Lung (tissue), 12 donors: Measurements from ENCODE around the gene HEG1. TPM values are rescaled to one million over a fixed set of nuclear protein-coding genes. Genes with fewer than 3 reads are reported as not detected.

ENCODE experiments used
- ATAC-seq: fragments of 200-7000 bp; cut with Tn5 transposase; one replicate; pipeline ENCODE4 v1.9.1; 2020; ENCODE audit warnings: moderate number of reproducible peaks; ENCODE audit not compliant: insufficient read depth, low FRiP score
- DNase-seq, 3 donors: peaks; one replicate each; pipeline ENCODE4 v3.0.0-alpha.2; 2013 to 2017
- H3K27ac ChIP-seq, 2 donors: one replicate each; pipeline ENCODE4 v1.5.1; 2013; ENCODE audit warnings: mild to moderate bottlenecking in 2 of 2, moderate library complexity in 2 of 2, control low read depth in 1 of 2, inconsistent platforms in 1 of 2, low read depth in 1 of 2, low read length in 1 of 2
- H3K27me3 ChIP-seq, 3 donors: one replicate each; pipeline ENCODE4 v1.5.1; 2013; ENCODE audit warnings: low read length in 2 of 3; ENCODE audit not compliant: control insufficient read depth in 3 of 3, insufficient read depth in 3 of 3
- H3K36me3 ChIP-seq, 4 donors: one replicate each; pipeline ENCODE4 v1.5.1; 2013; ENCODE audit warnings: low read length in 4 of 4, mild to moderate bottlenecking in 1 of 4, moderate library complexity in 1 of 4; ENCODE audit not compliant: control insufficient read depth in 4 of 4, insufficient read depth in 4 of 4
- H3K4me1 ChIP-seq, 5 donors: one replicate each; pipeline ENCODE4 v1.5.1; 2013; ENCODE audit warnings: low read length in 5 of 5, mild to moderate bottlenecking in 2 of 5, moderate library complexity in 1 of 5; ENCODE audit not compliant: control insufficient read depth in 5 of 5, insufficient read depth in 5 of 5
- H3K4me3 ChIP-seq: one replicate; pipeline ENCODE4 v1.5.1; 2013; ENCODE audit warnings: mild to moderate bottlenecking, control low read depth, moderate library complexity
- H3K9ac ChIP-seq, 2 donors: one replicate each; pipeline ENCODE4 v1.5.1; 2013; ENCODE audit warnings: low read length in 2 of 2, control low read depth in 1 of 2; ENCODE audit not compliant: insufficient read depth in 1 of 2
- H3K9me3 ChIP-seq, 4 donors: one replicate each; pipeline ENCODE4 v1.5.1; 2013; ENCODE audit warnings: low read length in 3 of 4, mild to moderate bottlenecking in 1 of 4, moderate library complexity in 1 of 4; ENCODE audit not compliant: control insufficient read depth in 4 of 4, insufficient read depth in 3 of 4
- WGBS, 2 donors: extraction: QIAGEN DNeasy Blood & Tissue Kit; methylation state at CpG; one replicate each; pipeline ENCODE4 v1.1.7; 2013; 5-methylcytosine and 5-hydroxymethylcytosine counted together
- polyA plus RNA-seq, 2 donors: library from polyadenylated mRNA; stranded (reverse); fragments of 200-250 nt; gene quantifications; one replicate each; pipeline ENCODE4 v1.2.1, GENCODE V29; 2013
- total RNA-seq, 2 donors: library from RNA; depleted of rRNA in 1 of 2; stranded (reverse); fragments of >200 nt in 1 of 2; gene quantifications; one replicate each; pipeline ENCODE4 v1.2.1, GENCODE V29; 2014 to 2021
- TF ChIP-seq, protein P1 (sequence below): IDR thresholded peaks from 2 replicates; pipeline ENCODE4 v1.5.1; 2012; ENCODE audit warnings: mild to moderate bottlenecking; ENCODE audit errors: control extremely low read depth, extremely low read depth
- donor health status: control.
- donor health status: control.
- donor health status: Bipolar disorder and iron deficiency.
- donor health status: healthy.
- donor health status: DM: yes; HTN: yes; CAD: no.

The HEG1 gene
- total and polyA plus RNA-seq, 4 donors, result 18.0 to 115 (median 65.7) TPM

DNA sequence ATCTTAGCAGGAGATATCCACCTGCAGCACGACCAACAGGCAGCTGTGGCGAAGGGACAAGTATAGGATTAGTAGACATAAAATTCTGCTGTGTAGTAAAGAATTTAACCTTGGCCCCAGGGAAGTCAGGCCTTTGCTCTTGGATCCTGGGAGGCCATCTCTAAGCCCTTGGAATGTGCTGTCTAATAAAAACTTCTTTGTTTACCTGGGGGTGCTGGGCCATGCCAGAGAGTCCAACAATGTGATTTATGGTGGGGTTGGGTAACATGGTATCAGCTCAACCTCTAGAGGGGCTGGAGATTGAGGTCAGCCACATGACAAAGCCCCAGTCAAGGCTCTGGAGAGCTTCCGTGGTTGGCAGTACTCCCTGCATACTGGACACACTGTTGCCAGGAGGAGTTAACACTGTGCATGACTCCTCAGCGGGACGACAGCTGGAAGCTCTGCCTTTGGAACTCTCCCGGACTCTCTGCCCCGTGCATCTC is 52.4 kb downstream of the HEG1 start:
- H3K4me3 ChIP-seq, result no peak overlapping the region
- peaks cover 19 to 31% (median 23%) of the 10 kb centered on the region in 4 donors for H3K36me3 ChIP-seq
- H3K9me3 ChIP-seq, result no peaks in the 10 kb centered on the region
- 48 to 63% methylated on average over 7 of the region's 7 CpGs for WGBS, 2 donors
- no peak overlapping the region for H3K9ac ChIP-seq
- TF ChIP-seq, protein P1, sequence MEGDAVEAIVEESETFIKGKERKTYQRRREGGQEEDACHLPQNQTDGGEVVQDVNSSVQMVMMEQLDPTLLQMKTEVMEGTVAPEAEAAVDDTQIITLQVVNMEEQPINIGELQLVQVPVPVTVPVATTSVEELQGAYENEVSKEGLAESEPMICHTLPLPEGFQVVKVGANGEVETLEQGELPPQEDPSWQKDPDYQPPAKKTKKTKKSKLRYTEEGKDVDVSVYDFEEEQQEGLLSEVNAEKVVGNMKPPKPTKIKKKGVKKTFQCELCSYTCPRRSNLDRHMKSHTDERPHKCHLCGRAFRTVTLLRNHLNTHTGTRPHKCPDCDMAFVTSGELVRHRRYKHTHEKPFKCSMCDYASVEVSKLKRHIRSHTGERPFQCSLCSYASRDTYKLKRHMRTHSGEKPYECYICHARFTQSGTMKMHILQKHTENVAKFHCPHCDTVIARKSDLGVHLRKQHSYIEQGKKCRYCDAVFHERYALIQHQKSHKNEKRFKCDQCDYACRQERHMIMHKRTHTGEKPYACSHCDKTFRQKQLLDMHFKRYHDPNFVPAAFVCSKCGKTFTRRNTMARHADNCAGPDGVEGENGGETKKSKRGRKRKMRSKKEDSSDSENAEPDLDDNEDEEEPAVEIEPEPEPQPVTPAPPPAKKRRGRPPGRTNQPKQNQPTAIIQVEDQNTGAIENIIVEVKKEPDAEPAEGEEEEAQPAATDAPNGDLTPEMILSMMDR, result no peak
- peak overlapping the region; percentile 40 to 58 for H3K27ac ChIP-seq
- no peaks in the 10 kb centered on the region for H3K27me3 ChIP-seq
- H3K4me1 ChIP-seq, result peaks cover 7 to 31% (median 18%) of the 10 kb centered on the region in 5 donors
- ATAC-seq (no peak), DNase-seq (peak; percentile 41 to 74 (median 67))

- Histone ChIP-seq H3K4me3 (no peak overlapping the region), H3K9ac (no peak overlapping the region), H3K27ac (peak overlapping the region; percentile 41 to 58), H3K9me3 (no peaks in the 10 kb centered on the region), H3K4me1 (peaks cover 7 to 31% (median 18%) of the 10 kb centered on the region in 5 donors), H3K36me3 (peaks cover 16 to 33% (median 25%) of the 10 kb centered on the region in 4 donors), H3K27me3 (no peaks in the 10 kb centered on the region)
- TF ChIP-seq, protein P1, result no peak
- 65 to 77% methylated on average over 11 of the region's 11 CpGs for WGBS, 2 donors
- ATAC-seq (no peak), DNase-seq (peak; percentile 58 to 85 (median 85))
Measured at GRCh38 chr3:125002414-125003368, 53.1 kb downstream of the HEG1 start.

DNA sequence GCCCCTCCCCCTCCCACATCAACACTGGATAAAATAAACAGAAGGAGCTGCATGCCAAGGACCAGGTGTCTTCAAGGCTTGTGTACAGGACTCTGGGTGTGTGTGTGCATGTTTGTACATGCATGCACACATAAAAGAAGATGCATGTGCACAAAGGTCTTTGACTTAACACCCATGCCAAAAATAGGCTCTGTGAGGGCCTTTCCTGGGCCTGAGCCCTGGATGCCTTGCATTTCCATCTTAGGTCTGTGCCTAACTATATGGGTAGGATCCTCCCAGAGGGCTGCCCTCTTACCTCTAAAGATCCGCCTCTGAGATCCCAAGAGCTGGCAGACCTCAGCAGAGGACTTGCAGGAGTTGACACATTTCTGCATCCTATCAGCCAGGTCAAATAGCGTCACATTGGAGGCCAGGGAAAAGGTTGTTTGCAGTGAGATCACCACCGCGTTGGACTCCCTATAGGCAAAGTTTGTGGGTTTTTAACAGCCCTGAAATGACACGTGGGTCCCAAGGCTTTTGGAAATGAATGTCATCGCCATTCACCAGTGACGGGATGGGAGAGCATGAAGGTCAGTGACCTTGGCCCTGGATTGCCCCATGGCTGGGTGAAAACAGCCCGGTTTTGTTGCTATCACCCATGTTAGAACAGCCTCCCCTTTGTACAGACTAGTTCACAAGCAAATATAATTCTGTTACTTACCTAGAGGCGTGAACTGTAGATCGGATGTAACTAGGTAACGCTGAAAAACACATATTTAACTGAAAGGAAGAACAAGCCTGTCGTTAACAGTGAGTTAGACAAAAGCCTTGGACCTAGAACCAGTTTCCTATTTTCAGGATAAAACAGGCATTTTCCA is 54.0 kb downstream of the HEG1 start:
- H3K9ac ChIP-seq, result no peak overlapping the region
- 79 to 83% methylated on average over 12 of the region's 12 CpGs for WGBS, 2 donors
- no peaks in the 10 kb centered on the region for H3K9me3 ChIP-seq
- ATAC-seq (no peak), DNase-seq (peak in 1 of 3 donors; percentile 24)
- H3K27me3 ChIP-seq, result no peaks in the 10 kb centered on the region
- peaks cover 7 to 31% (median 18%) of the 10 kb centered on the region in 5 donors for H3K4me1 ChIP-seq
- no peak overlapping the region for H3K4me3 ChIP-seq
- H3K36me3 ChIP-seq, result peaks cover 16 to 36% (median 29%) of the 10 kb centered on the region in 4 donors
- TF ChIP-seq, protein P1, result no peak
- peak overlapping the region in 1 of 2 donors; percentile 3 for H3K27ac ChIP-seq
